Measurements from ENCODE around the gene PTBP3.
"Not testable (repeated sequence)": the region's sequence is repeated elsewhere in the genome, so short reads cannot be mapped to it uniquely, and the experiment has no call there.

Gene PTBP3

DNA sequence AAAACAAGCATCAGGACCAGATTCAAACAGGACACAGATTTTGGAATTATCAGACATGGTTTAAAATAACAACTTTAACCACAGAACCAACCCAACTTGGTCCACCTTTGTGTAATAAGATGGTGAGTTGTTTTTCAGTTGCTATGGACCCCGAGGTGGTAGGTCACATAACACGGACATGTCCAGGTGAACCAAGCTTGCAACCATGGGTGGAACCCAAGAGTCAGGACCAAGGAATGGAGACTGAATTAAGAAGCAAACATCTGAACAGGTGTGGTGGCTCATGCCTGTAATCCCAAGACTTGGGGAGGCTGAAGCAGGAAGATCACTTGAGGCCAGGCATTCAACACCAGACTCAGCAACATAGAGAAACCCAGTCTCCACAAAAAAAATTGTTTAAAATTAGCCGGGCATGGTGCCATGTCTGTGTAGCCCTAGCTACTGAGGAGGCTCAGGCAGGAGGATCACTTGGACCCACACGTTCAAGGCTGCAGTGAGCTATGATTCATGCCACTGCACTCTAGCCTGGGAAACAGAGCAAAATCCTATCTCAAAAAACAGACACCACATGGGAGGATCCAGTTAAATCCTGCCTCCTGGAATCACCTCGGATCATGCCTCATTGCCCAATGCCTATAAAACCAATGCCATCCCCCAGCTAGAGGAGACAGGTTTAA lies 10.6 kb downstream of the PTBP3 start:
- no peak for DNase-seq

DNA sequence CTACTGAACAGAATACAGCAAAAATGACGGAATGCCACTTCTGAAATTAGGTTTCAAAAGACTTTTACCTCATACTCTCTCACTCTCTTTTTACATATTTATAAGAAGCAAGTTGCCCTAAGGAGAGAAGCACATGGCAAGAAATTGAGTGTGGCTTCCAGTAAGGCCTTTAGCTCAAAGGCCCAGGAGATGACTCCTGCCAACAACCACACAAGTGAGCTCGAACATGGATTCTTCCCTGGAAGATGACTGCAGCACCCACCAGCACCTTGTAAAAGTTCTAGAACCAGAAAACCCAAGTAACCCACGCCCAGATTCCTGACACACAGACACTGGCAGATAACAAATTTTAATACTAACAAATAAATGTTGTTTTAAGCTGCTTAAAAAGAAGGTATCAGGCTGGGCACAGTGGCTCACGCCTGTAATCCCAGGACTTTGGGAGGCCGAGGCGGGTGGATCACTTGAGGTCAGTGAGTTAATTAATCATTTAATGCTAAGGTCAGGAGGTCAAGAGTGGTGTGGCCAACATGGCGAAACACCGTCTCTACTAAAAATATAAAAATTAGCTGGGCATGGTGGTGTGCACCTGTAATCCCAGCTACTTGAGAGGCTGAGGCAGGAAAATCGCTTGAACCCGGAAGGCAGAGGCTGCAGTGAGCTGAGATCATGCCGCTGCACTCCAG lies 17.0 kb downstream of the PTBP3 start:
- no peak for DNase-seq

DNA sequence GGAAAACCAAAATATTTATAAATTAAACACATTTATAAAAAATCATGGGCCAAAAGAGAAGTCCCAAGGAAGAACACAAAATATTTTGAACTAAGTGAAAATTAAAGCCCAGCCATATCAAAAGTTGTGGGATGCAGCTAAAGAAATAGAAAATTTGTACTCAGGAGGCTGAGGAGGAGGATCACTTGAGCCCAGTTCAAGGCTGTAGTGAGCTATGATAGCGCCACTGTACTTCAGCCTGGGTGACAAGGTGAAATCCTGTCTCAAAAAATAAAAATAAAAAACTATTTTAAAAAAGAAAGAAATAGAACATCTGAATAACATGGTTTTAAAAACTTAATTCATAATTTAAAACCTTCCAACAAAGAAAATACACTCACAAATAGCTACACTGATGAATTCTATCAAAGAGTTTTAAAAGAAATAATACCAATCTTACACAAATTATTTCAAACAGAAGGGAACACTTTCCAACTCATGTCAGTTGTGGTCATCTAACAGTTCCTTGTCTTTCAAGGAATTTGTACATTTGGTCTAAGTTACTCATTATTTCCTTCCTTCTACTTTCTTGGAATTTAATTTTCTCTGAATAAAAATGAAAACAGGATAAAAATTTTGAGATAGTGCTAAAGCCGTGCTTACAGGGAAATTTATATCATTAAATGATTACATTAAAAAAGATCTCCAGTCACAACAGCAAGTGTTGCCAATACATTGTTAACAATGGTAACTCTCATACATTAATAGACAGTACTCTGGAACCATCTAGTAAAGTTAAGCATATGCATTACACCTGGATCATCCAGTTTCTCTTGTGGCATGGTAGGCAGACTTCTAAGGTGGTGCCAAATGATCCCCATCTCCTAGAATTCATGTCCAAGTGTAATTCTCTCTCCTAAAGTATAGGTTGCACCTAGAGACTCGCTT lies 17.8 kb downstream of the PTBP3 start:
- no peak for DNase-seq

DNA sequence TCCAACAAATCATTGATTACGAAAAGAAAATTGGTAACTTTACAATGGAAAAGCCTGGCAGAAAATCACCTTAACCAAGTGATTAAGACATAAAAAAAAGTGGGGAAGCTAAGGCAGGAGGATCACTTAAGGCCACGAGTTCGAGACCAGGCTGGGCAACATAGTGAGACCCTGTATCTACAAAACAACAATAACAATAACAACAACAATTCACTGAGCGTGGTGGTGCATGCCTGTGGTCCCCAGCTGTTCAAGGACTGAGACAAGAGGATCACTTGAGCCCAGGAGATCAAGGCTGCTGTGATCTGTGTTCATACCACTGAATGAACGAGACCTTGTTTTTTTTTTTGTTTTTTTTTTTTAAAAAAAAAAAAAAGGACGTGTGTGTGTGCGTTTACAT lies 21.3 kb downstream of the PTBP3 start:
- DNase-seq: no peak

DNA sequence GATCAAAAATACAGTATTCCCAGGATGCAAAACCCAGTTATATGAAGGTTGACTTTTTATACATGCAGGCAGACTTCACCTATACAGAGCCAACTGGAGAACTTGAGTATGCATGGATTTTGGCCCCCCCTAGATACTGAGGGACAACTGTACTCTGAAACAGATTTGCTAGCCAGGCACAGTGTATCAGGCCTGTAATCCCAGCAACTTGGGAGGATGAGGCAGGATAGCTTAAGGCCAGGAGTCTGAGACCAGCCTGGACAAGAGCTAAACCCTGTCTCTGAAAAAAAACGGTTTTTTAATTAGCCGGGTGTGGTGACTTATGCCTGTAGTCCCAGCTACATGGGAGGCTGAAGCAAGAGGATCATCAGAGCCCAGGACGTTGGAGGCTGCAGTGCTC lies 21.9 kb downstream of the PTBP3 start:
- no peak for DNase-seq

DNA sequence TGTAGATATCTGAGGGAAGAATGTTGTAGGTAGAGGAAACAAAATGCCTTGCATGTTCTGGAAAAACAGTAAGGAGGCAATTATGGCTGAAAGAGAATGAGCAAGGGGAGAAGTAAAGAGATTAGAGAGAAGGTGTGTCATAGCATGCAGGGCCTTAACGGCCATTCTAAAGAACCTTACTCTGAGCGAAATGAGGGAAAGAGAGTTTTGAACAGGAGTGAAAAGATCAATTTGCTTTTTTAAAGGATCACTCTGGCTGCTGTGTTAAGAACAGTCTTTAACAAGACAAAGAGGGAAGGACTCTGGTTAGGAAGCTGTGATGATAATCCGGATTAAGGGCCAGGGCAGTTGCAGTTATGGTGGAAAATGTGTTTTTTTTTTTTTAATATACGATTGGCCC lies 22.6 kb downstream of the PTBP3 start:
- no peak for DNase-seq

DNA sequence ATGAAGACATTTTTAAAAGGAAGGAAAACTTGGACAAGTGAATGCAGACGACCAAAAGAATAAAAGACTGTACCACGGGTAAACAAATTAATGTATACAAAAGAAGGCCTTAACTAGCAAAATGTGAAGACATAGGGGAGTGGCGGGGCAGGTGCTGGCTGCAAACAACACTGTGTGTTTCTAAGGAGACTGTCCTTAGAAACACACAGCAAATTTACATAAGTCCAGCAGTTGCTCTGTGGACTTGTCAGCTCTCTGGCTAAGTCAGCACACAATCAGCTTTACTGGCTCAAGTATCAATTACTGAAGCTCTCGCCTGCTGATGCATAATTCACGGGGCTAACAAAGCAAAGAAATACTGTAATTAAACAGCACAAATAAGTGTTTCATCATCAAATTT lies 24.8 kb downstream of the PTBP3 start:
- DNase-seq: no peak

DNA sequence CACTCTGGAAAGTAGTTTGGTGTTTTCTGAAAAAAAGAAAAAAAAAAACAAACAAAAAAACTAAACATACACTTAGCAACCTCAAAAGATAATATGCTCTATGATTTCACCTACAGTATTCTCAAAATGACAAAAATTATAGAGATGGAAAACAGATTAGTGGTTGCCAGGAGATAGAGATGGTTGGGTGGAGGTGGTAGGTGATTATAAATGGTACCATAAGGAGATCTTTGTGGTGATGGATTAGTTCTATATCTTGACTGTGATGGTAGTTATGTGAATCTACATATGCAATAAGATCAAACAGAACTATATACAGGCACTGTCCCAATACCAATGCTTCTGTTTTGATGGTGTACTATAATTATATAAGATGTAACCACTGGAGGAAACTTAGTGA lies 32.0 kb downstream of the PTBP3 start:
- DNase-seq: no peak

DNA sequence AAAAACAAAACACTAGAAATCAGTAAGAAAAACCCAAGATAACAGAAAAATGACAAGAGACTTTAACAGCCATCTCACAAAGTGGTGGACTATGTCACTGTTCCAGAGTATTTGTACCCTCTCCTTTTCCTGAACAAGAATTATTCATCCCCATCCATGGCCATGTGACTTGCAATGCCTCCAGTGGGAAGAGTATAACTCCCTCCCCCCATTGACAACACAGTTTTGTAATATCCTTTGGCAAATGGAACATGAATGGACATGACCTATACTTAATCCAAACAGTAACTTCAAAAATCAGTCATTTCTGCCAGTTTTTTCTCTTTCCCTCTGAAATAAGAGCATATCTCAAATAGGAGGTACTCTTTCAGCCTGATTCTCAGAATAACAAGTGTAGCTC lies 33.9 kb downstream of the PTBP3 start:
- no peak for DNase-seq

DNA sequence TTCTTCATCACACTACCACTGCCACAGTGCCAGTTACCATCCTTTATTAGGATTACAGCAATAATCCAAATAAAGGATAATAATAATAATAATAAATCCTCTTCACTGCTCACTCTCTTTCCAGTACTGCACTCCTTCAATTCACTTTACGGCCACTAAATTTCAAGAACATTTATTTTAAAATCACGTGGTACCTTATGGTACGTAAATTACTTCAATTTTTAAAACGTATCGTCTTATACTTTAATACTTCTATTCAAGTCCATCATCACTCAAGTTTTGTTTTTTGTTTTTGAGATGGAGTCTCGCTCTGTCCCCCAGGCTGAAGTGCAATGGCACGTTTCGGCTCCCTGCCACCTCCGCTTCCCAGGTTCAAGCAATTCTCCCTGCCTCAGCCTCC lies 36.5 kb downstream of the PTBP3 start:
- DNase-seq: no peak

DNA sequence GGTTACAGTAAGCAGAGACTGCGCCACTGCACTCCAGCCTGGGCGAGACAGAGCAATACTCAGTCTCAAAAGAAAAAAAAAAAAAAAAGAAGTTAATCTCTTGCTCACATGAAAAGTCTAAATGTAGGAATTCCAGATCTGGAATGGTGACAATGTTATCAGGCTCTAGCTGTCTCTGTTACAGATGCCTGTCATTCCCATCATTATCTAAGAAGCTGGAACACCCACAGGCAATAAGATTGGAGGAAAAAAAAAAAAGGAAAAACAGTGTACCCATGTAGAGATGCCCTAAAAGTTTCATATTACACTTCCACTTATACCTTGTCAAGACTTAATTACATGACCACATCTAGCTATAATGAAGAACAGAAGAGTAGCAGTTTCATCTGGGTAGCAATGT lies 38.2 kb downstream of the PTBP3 start:
- DNase-seq: no peak

DNA sequence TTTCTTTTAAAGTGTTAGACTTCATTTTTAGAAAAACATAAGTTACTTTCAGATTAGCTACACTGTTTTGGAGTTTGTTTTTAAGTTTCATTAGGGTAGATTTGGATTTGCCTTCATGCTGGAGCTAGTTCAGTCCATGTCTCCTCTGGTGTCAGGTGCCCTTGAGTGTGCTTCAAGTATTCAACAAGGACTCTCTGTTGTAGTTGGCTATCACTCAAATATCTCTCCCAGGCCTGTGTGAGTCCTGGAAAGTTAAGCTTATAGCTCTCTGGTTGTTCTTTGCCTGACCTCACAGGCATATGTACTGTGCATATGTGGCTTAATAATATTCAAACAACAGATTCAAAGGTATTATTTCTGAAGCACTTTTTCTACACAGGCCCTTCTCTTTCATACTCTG lies 45.4 kb downstream of the PTBP3 start:
- no peak for DNase-seq

DNA sequence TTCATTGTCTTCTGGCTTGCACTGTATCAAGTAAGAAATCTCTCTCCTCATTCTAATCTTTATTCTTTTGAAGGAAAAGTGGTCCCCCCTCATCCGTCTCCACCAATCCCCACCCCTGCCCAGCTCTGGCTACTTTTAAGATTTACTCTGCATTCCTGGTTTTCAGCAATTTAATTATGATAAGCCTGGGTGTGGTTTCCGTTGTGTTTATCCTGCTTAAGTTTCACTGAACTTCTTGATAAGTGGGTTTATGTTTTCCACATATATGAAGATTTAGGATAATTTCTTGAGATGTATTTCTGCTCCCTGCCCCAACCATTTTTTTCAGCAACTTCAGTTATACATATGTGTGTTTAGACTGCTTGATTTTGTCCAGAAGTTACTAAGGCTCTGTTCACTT lies 46.5 kb downstream of the PTBP3 start:
- no peak for DNase-seq

DNA sequence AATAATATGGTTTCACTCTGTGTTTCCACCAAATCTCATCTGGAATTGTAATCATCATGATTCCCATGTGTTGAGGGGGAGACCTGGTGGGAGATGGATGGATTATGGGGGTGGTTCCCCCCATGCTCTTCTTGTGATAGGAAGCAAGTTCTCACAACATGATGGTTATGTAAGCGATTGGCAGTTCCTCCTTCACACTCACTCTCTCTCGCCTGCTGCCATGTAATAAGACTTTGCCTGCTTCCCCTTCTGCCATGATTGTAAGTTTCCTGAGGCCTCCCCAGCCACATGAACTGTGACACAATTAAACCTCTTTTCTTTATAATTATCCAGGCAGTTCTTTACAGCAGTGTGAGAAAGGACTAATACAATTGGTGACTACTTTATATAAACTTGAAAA lies 48.4 kb downstream of the PTBP3 start:
- no peak for DNase-seq

DNA sequence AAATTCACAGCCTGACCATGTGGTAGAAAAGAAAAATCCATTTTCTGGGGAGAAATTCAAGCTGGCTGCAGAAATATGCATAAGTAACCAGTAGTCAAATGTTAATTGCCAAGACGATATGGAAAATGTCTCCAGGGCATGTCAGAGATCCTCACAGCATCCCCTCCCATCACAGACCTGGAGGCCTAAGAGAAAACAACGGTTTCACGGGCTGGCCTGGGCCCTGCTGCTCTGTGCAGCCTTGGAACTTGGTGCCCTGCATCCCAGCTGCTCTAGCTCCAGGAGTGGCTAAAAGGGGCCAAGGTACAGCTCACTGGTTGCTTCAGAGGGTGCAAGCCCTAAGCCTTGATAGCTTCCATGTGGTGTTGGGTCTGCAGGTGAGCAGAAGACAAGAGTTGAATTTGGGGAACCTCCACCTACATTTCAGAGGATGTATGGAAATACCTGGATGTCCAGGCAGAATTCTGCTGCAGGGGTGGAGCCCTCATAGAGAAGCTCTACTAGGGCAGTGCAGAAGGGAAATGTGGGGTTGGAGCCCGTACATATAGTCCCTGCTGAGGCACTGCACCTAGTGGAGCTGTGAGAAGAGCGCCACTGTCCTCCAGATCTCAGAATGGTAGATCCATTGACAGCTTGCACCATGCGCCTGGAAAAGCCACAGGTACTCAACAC lies 49.7 kb downstream of the PTBP3 start:
- no peak for DNase-seq

DNA sequence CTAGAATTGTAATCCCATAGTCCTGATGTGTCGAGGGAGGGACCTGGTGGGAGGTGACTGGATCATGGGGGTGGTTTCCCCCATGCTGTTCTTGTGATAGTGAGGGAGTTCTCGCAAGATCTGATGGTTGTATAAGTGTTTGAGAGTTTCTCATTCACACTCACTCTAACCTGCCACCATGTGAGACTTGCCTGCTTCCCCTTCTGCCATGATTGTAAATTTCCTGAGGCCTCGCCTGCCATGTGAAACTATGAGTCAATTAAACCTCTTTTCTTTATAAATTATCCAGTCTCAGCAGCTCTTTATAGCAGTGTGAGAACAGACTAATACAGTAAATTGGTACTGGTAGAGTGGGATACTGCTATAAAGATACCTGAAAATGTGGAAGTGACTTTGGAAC lies 50.6 kb downstream of the PTBP3 start:
- DNase-seq: not testable (repeated sequence)

DNA sequence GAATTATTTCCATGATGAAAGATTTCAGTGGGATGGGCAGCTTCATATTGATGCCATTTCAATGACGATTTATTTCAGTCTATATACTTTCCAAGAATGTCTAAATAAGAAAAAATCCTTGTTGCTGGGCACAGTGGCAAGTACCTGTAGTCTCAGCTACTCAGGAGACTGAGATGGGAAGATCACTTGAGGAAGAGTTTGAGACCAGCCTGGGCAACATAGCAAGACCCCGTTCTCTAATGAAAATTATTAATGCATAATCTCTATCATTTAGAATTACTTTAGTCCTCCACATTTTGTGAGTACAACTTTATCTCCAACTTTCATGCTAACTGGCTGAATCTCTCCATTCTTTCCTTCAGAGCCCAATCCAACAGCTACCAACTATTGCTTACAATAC lies 52.5 kb downstream of the PTBP3 start:
- no peak for DNase-seq

DNA sequence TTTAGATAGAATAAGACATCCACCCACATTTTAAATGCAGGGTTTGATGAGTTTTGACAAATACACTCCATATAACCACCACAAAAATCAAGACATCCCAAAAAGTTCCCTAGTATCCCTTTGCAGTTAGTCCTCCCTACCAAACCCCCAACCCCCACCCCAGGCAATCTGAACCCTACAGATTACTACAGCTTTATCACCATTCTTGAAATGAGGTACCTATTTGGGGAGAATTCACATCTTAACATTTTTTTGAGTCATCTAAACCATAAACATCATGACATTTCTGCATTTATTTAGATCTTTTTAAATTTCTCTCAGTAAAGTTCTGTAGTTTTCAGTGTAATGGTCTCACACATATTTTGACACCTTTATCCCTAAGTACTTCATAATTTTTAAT lies 53.9 kb downstream of the PTBP3 start:
- no peak for DNase-seq

DNA sequence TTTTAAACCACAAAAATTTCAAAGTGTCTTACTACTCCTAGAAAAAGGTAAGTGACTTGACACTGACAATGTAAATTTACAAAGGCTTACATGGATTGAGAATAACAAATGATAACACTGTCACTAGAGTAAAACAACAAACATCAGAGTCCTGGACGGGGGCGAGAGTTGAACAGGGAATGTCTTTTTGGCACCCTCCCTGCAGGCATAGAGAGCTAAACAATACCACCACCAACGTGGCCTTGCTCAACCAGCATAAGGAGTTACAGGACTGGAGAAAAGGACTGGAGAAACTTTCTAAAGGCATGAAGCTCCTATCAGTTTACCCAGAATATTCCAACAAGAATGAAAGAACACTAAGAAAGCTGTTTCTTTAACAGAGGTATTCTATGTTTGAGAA lies 55.3 kb downstream of the PTBP3 start:
- no peak for DNase-seq

DNA sequence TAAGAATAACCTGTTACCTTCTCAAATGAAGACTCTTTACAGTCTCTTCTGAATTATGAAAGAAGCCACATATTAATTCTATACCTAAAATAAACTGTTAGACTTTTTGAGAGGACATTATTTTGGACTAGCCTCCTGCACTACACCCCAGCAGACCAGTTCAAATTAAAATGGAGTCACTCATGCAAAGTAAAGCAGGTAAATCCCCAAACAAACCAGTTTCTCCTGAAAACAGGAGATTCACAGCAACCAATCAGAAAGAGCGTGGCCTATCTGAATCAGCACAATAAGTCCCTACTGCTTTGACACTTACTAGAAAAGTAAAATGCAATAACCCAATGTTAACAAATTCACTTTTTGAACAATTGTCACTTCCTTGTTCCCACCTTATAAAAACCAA lies 58.8 kb downstream of the PTBP3 start:
- DNase-seq: no peak

DNA sequence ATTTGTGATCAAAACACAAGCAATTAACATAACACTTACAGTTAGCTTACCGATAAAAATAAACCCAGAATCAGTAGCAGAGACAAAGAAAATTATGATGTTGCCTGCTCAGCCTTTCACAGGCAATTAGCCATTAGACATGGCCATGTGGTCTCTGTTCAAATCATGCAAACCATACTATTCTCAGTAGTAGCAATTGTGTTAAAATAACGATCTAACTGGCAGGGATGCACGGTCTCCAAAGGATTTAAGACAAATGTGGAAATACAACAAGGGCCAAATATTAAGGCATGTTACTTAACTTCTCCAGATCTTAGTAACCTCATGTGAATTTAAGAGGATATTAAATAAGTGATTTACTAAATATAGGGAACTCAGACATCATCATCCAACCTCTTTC lies 59.5 kb downstream of the PTBP3 start:
- no peak for DNase-seq

DNA sequence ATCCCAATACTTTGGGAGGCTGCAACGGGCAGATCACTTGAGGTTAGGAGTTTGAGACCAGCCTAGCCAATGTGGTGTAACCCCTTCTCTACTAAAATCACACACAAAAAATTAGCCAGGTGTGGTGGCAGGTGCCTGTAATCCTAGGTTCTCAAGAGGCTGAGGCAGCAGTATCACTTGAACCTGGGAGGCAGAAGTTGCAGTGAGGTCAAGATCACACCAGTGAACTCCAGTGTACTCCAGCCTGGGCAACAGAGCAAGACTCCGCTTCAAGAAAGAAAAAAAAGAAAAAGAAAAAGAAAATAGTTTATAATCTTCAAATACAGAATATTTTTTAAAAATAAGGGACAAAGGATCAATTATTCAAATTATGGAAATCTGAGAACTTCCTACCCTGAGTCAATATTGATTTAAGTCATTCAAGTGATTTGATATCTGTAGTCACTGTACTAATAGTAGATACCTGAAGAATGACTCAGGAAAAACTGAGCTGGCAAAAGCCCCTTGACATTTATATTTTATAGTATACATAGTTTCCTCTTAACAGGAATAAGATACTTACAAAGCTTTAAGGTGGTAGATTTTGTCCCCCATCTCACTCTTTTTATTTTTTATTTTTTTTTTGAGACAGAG lies 61.8 kb downstream of the PTBP3 start:
- DNase-seq: no peak

DNA sequence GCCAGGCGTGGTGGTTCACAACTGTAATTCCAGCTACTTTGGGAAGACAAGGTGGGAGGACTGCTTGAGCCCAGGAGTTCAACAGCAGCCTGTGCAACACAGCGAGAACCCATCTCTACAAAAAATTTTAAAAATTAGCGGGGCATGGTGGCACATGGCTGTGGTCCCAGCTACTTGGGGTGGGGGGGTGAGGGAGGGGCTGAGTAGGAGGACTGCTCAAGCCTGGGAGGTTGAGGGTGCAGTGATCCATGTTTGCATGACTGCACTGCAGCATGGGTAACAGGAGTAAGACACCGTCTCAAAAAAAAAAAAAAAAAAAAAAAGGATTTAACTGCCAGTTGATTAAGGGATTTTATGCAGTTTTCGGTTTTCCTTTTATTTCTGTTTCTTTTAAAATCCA lies 65.0 kb downstream of the PTBP3 start:
- DNase-seq: no peak
